ENCODE data around the gene ZC2HC1B.

- TF ChIP-seq CTCF (IDR thresholded peaks at IDR 0.05; ENCODE audit: poor library complexity) (no peak), EZH2 (IDR thresholded peaks at IDR 0.05; ENCODE audit: borderline replicate concordance) (no peak)
Measured at GRCh38 chr6:143957679-143958274, 93.5 kb downstream of the ZC2HC1B start.
